Gastrocnemius medialis (tissue), 4 donors: ENCODE measurements around the gene GOLGA6B.
"Not testable (repeated sequence)": the region's sequence is repeated elsewhere in the genome, so short reads cannot be mapped to it uniquely, and the experiment has no call there.

ENCODE experiments used
- CTCF ChIP-seq, 5 experiments: fragments of 450-650 bp in 3 of 5; fragments of 200-600 bp in 2 of 5; sonication (generic) in 2 of 5; IDR thresholded peaks in 4 of 5; conservative IDR thresholded peaks in 1 of 5; 1 replicate in 4 of 5; 2 replicates in 1 of 5; pipeline ENCODE4 v1.5.1; 2016 to 2019; ENCODE audit warnings: antibody characterized with exemption in 5 of 5, mild to moderate bottlenecking in 3 of 5, moderate library complexity in 3 of 5
- POLR2A ChIP-seq, 2 donors: fragments of 450-650 bp; IDR thresholded peaks; one replicate each; pipeline ENCODE4 v1.6.1; 2017; ENCODE audit warnings: antibody characterized with exemption in 2 of 2, mild to moderate bottlenecking in 2 of 2, moderate library complexity in 2 of 2

- not testable (repeated sequence) for TF ChIP-seq CTCF (IDR thresholded peaks at IDR 0.05 in 4 of 5, conservative IDR thresholded peaks at IDR 0.05 in 1 of 5); POLR2A (IDR thresholded peaks at IDR 0.05)
These were observed 15.3 kb downstream of the GOLGA6B start for GRCh38 chr15:72669803-72670202.
